ENCODE measurements around the gene SLC22A23.

DNA sequence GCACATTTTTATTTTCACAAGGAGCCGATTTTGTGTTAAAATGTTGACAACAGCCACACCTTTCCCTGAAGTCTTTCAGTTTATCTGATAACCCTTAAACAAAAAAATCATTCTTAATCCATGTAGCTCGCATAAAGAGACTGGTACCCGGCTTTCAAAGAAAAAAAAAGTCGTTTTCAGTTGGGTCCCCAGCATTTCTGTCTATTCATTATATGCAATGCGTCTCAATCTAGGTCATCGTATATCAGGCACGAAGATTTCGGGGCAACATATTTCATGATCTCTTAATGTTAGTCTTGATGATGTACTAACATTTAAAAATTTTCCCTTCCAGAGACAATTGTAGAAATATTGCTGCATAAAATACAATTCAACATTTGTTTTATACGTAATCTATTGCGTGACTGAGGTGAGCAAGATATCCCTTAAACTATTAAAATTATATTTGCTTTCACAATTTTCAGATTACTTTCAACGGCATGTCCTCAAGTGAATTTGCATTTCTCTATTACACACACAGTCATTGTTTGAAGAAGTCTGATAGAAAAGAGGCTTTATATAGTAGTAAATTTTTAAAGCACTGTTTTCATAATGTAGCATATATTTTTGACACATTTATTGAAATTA is 226.5 kb downstream of the SLC22A23 start:
- TF ChIP-seq, protein P1, sequence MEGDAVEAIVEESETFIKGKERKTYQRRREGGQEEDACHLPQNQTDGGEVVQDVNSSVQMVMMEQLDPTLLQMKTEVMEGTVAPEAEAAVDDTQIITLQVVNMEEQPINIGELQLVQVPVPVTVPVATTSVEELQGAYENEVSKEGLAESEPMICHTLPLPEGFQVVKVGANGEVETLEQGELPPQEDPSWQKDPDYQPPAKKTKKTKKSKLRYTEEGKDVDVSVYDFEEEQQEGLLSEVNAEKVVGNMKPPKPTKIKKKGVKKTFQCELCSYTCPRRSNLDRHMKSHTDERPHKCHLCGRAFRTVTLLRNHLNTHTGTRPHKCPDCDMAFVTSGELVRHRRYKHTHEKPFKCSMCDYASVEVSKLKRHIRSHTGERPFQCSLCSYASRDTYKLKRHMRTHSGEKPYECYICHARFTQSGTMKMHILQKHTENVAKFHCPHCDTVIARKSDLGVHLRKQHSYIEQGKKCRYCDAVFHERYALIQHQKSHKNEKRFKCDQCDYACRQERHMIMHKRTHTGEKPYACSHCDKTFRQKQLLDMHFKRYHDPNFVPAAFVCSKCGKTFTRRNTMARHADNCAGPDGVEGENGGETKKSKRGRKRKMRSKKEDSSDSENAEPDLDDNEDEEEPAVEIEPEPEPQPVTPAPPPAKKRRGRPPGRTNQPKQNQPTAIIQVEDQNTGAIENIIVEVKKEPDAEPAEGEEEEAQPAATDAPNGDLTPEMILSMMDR (IDR thresholded peaks at IDR 0.05), result no peak
- no peak for TF ChIP-seq ZFX (IDR thresholded peaks at IDR 0.05; ENCODE audit: borderline replicate concordance)

Measured in 22Rv1 (cell line).